LNCaP clone FGC (cell line): ENCODE measurements around the gene BCAR1.

Experiments used
- DNase-seq: peaks from one replicate; pipeline ENCODE4 v3.0.0-alpha.2; 2011; ENCODE audit warnings: low read depth
- H3K4me3 ChIP-seq: 2 replicates; pipeline ENCODE4 v1.5.1; 2011; ENCODE audit warnings: mild to moderate bottlenecking, low read depth, low read length, control low read depth
- CTCF ChIP-seq: IDR thresholded peaks from 2 replicates; pipeline ENCODE4 v1.5.1; 2012; ENCODE audit warnings: mild to moderate bottlenecking; ENCODE audit not compliant: control insufficient read depth, insufficient read depth; ENCODE audit errors: extremely low read depth

The BCAR1 gene

GRCh38 chr16:75181630-75182029 is 69.8 kb downstream of the BCAR1 start:
- no peak for TF ChIP-seq CTCF
- no peak for DNase-seq
- H3K4me3 ChIP-seq = no peak overlapping the region

- DNase-seq = no peak
- H3K4me3 ChIP-seq = no peak overlapping the region
- TF ChIP-seq CTCF = no peak
These were observed 72.2 kb downstream of the BCAR1 start for GRCh38 chr16:75179208-75179607.
